MCF 10A (cell line): ENCODE data around the gene MYRF. TPM values are rescaled to one million over a fixed set of nuclear protein-coding genes. Genes with fewer than 3 reads are reported as not detected.

Source experiments
- BruUV-seq: library from RNA; stranded (reverse); fragments of 400-500 nt; replicated peaks from 2 replicates; lab custom pipeline; 2021; lab: Mats Ljungman, UMichigan
- CTCF ChIA-PET: fragments of 300-600 bp; sonication (Branson Sonifier 250); formaldehyde crosslinking; extraction: SDS; loops from one replicate; lab custom pipeline; 2021; ENCODE audit warnings: antibody characterized with exemption, inconsistent platforms; lab: Yijun Ruan, JAX
- POLR2A ChIA-PET: fragments of 300-600, 350-650 bp; sonication (Branson Sonifier 250); formaldehyde crosslinking; extraction: SDS; loops from one replicate; lab custom pipeline; 2020; ENCODE audit warnings: antibody characterized with exemption, inconsistent platforms; lab: Yijun Ruan, JAX
- DNase-seq: peaks from one replicate; pipeline ENCODE4 v3.0.0-alpha.2; 2018; ENCODE audit not compliant: unreplicated experiment
- H3K27ac Mint-ChIP-seq: one replicate; pipeline ENCODE4 v1.8.0; 2022; ENCODE audit warnings: mild to moderate bottlenecking, low read depth, mixed read lengths; ENCODE audit not compliant: unreplicated experiment
- H3K27me3 Mint-ChIP-seq: one replicate; pipeline ENCODE4 v1.8.0; 2022; ENCODE audit warnings: mixed read lengths; ENCODE audit not compliant: insufficient read depth, unreplicated experiment
- H3K36me3 Mint-ChIP-seq: one replicate; pipeline ENCODE4 v1.8.0; 2022; ENCODE audit warnings: mild to moderate bottlenecking, moderate library complexity, mixed read lengths; ENCODE audit not compliant: insufficient read depth, unreplicated experiment
- H3K4me1 Mint-ChIP-seq: one replicate; pipeline ENCODE4 v1.8.0; 2022; ENCODE audit warnings: mixed read lengths; ENCODE audit not compliant: insufficient read depth, unreplicated experiment
- H3K4me3 Mint-ChIP-seq: one replicate; pipeline ENCODE4 v1.8.0; 2022; ENCODE audit warnings: mild to moderate bottlenecking, moderate library complexity, mixed read lengths; ENCODE audit not compliant: unreplicated experiment
- H3K9me3 Mint-ChIP-seq: one replicate; pipeline ENCODE4 v1.8.0; 2022; ENCODE audit warnings: mixed read lengths; ENCODE audit not compliant: unreplicated experiment
- CTCF ChIP-seq: fragments of 200-600 bp; IDR thresholded peaks from one replicate; pipeline ENCODE4 v1.8.0; 2022; ENCODE audit warnings: antibody characterized with exemption, mild to moderate bottlenecking; ENCODE audit not compliant: unreplicated experiment
- intact Hi-C: fragments of 100-400 bp; cut with micrococcal nuclease; formaldehyde crosslinking; loops from 2 replicates; pipeline ENCODE4 v1.14.1; 2022
- total RNA-seq: library from RNA; stranded (reverse); gene quantifications from 2 replicates; pipeline ENCODE4 v1.2.3, GENCODE V29; 2022

MYRF gene
- total RNA-seq, 1 experiment from 2014 or later, result 0.16 TPM

- POLR2A ChIA-PET, result no interaction called here
- H3K36me3 Mint-ChIP-seq, result no peaks in the 10 kb centered on the region
- H3K4me1 Mint-ChIP-seq, result no peaks in the 10 kb centered on the region
- TF ChIP-seq CTCF, result no peak
- H3K27me3 Mint-ChIP-seq, result peaks cover 10% of the 10 kb centered on the region
- no peak overlapping the region for H3K4me3 Mint-ChIP-seq
- intact Hi-C loops, result no loop called here
- CTCF ChIA-PET, result interaction anchor here (0.6 kb wide), 1 partner anchor 10 kb away, joined by 3 read pairs; no protein-coding TSS in a partner anchor
- H3K9me3 Mint-ChIP-seq, result no peaks in the 10 kb centered on the region
- DNase-seq, result no peak
- H3K27ac Mint-ChIP-seq, result no peak overlapping the region
- no TSS peak for BruUV-seq
These were observed 45.7 kb upstream of the MYRF start for GRCh38 chr11:61706452-61707400.

- ChIA-PET POLR2A (no interaction called here), CTCF (interaction anchor here (0.6 kb wide), 1 partner anchor 26 kb away, joined by 4 read pairs; no protein-coding TSS in a partner anchor)
- H3K27me3 Mint-ChIP-seq, result peaks cover 10% of the 10 kb centered on the region
- H3K4me1 Mint-ChIP-seq, result no peaks in the 10 kb centered on the region
- H3K9me3 Mint-ChIP-seq, result no peaks in the 10 kb centered on the region
- TF ChIP-seq CTCF, result no peak
- intact Hi-C loops, result no loop called here
- no peak overlapping the region for H3K4me3 Mint-ChIP-seq
- H3K27ac Mint-ChIP-seq, result no peak overlapping the region
- no TSS peak for BruUV-seq
- no peak for DNase-seq
- no peaks in the 10 kb centered on the region for H3K36me3 Mint-ChIP-seq
These were observed 44.9 kb upstream of the MYRF start for GRCh38 chr11:61707574-61707973.

- Mint-ChIP-seq H3K27ac (no peak overlapping the region), H3K27me3 (no peaks in the 10 kb centered on the region), H3K36me3 (no peaks in the 10 kb centered on the region), H3K4me1 (no peaks in the 10 kb centered on the region), H3K4me3 (no peak overlapping the region), H3K9me3 (no peaks in the 10 kb centered on the region)
- intact Hi-C loops, result no loop called here
- no peak for DNase-seq
- TF ChIP-seq CTCF, result no peak
- POLR2A ChIA-PET, result no interaction called here
- CTCF ChIA-PET, result interaction anchor here (1.0 to 1.6 kb wide), 2 partner anchors 24 to 81 kb away, joined by 3 to 6 read pairs; no protein-coding TSS in a partner anchor
- no TSS peak for BruUV-seq
These were observed 43.3 kb upstream of the MYRF start for GRCh38 chr11:61709110-61709509.

- Mint-ChIP-seq H3K27me3 (peaks cover 4% of the 10 kb centered on the region), H3K27ac (no peak overlapping the region), H3K36me3 (no peaks in the 10 kb centered on the region), H3K4me1 (no peaks in the 10 kb centered on the region), H3K4me3 (no peak overlapping the region), H3K9me3 (no peaks in the 10 kb centered on the region)
- no peak for DNase-seq
- intact Hi-C loops, result no loop called here
- ChIA-PET CTCF (interaction anchor here (0.6 to 1.8 kb wide), 6 partner anchors 24 to 81 kb away, joined by 3 to 6 read pairs (median 4); no protein-coding TSS in a partner anchor), POLR2A (no interaction called here)
- TF ChIP-seq CTCF, result no peak
- no TSS peak for BruUV-seq
These were observed 42.9 kb upstream of the MYRF start for GRCh38 chr11:61709572-61709971.
